Thymus (tissue), 11 donors: ENCODE data around the gene CRIM1. TPM values are rescaled to one million over a fixed set of nuclear protein-coding genes. Genes with fewer than 3 reads are reported as not detected.

Experiments used
- DNase-seq, 9 donors: peaks; one replicate each; pipeline ENCODE4 v3.0.0-alpha.2; 2013; ENCODE audit warnings: low spot score in 9 of 9, low read depth in 6 of 9, missing footprints in 1 of 9
- H3K27ac ChIP-seq, 2 donors: one replicate each; pipeline ENCODE4 v1.5.1; 2013; ENCODE audit warnings: control low read depth in 1 of 2, low read depth in 1 of 2, low read length in 1 of 2, mild to moderate bottlenecking in 1 of 2, moderate library complexity in 1 of 2
- H3K27me3 ChIP-seq, 2 donors: one replicate each; pipeline ENCODE4 v1.5.1; 2013; ENCODE audit warnings: low read length in 1 of 2; ENCODE audit not compliant: control insufficient read depth in 2 of 2, insufficient read depth in 1 of 2
- H3K36me3 ChIP-seq, 2 donors: one replicate each; pipeline ENCODE4 v1.5.1; 2013; ENCODE audit warnings: low read length in 1 of 2, mild to moderate bottlenecking in 1 of 2, moderate library complexity in 1 of 2; ENCODE audit not compliant: control insufficient read depth in 2 of 2, insufficient read depth in 2 of 2
- H3K4me1 ChIP-seq, 2 donors: one replicate each; pipeline ENCODE4 v1.5.1; 2013; ENCODE audit warnings: low read length in 2 of 2; ENCODE audit not compliant: control insufficient read depth in 2 of 2, insufficient read depth in 2 of 2
- H3K4me3 ChIP-seq, 2 donors: one replicate each; pipeline ENCODE4 v1.5.1; 2013; ENCODE audit warnings: low read length in 2 of 2, control low read depth in 1 of 2, mild to moderate bottlenecking in 1 of 2
- H3K9me3 ChIP-seq, 2 donors: one replicate each; pipeline ENCODE4 v1.5.1; 2013; ENCODE audit warnings: low read length in 1 of 2, mild to moderate bottlenecking in 1 of 2; ENCODE audit not compliant: control insufficient read depth in 2 of 2, insufficient read depth in 1 of 2
- WGBS: extraction: QIAGEN DNeasy Blood & Tissue Kit; methylation state at CpG from one replicate; pipeline ENCODE4 v1.1.7; 2013; 5-methylcytosine and 5-hydroxymethylcytosine counted together
- polyA plus RNA-seq: library from polyadenylated mRNA; stranded (reverse); fragments of 200-250 nt; gene quantifications from one replicate; pipeline ENCODE4 v1.2.3, GENCODE V29; 2013
- total RNA-seq: library from RNA; stranded (reverse); fragments of 120-200 nt; gene quantifications from one replicate; pipeline ENCODE4 v1.2.4, GENCODE V29; 2013
- donor health status: healthy.

Gene CRIM1
- total and polyA plus RNA-seq, 2 donors = 9.1 to 24.3 TPM

DNA sequence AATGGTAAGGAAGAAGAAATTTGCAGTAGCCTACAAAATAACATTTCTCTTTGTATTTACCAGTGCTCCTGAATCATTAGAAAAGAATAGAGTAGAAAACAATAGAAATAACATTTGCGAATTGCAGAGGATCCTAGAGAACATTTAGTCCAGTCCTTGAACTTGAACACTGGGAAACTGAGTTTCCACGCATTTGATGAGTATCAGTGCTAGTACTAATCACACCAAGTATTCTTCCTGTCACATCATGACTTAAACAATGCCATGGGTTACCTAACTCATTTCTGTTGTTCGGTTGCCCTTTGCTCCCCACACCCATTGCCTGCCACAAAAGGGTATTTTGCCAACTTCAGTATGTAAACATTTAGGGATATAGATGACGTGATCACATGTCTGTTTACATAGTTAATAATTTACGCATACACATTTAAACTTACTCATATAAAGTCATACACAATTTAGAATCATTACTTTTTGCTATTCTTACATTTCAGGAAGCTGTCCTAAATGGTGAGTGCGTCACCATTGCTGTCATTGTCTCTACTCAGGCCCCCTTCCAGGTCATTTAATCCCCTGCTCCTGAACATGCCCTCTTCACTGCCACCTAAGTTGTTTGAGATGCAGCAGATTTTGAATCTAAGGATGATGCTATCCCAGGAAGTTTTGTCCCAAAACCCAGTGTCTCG lies 42.3 kb downstream of the CRIM1 start:
- Histone ChIP-seq H3K27me3 (no peaks in the 10 kb centered on the region), H3K36me3 (no peaks in the 10 kb centered on the region), H3K9me3 (no peaks in the 10 kb centered on the region), H3K4me3 (no peak overlapping the region), H3K4me1 (no peaks in the 10 kb centered on the region), H3K27ac (no peak overlapping the region)
- DNase-seq = no peak
- WGBS = 97% methylated on average over 7 of the region's 7 CpGs

DNA sequence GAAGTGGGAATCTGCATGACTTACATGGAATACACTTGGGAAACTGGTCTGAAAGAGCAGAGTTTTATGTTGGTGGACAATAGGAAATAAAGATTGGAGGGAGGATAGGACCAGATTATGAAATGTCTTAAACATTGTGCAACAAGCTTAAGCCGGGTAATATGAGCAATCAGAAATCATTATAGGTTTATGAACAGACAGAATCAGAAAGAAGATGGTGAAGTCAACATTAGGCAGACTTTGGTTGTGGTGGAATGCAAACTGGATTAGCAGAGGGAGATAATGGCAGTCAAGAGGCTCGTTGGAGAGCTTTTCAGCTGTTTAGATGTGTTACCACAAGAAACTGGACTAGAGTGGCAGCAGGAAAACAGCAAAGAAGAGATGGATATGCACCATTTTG lies 43.5 kb downstream of the CRIM1 start:
- H3K27me3 ChIP-seq = no peaks in the 10 kb centered on the region
- no peaks in the 10 kb centered on the region for H3K9me3 ChIP-seq
- H3K4me3 ChIP-seq = no peak overlapping the region
- H3K4me1 ChIP-seq = no peaks in the 10 kb centered on the region
- no peak overlapping the region for H3K27ac ChIP-seq
- DNase-seq = no peak
- 93% methylated on average over 2 of the region's 2 CpGs for WGBS
- H3K36me3 ChIP-seq = no peaks in the 10 kb centered on the region

DNA sequence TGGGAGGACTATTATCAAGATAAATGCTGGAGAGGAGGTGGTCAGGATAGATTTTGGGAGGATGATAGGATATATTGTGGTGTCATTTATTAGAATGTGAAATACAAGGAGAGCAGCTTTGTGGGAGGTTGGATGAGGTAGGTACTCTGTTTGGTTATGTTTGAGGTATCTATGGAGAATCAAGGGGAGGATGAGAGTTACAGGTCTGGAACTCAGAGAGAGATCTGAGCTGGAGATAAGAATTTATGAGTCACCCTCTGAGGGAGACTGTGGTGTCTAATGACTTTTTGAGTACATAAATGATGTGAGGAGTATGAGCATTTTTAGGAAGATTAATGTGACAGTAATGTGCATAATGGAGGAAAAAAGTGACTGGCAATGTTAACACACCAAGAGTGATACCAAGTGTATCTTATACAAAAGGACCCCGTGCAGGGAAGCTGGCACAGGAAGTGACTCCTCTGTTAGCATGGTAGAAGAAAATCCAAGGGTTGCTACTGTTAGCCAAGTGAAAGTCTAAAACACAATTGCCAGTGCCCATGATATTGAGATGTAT lies 48.2 kb downstream of the CRIM1 start:
- no peak overlapping the region for H3K27ac ChIP-seq
- H3K27me3 ChIP-seq = no peaks in the 10 kb centered on the region
- no peaks in the 10 kb centered on the region for H3K36me3 ChIP-seq
- H3K4me3 ChIP-seq = no peak overlapping the region
- no peaks in the 10 kb centered on the region for H3K4me1 ChIP-seq
- no peaks in the 10 kb centered on the region for H3K9me3 ChIP-seq
- WGBS = 12% methylated on average over 1 of the region's 1 CpG
- DNase-seq = no peak

DNA sequence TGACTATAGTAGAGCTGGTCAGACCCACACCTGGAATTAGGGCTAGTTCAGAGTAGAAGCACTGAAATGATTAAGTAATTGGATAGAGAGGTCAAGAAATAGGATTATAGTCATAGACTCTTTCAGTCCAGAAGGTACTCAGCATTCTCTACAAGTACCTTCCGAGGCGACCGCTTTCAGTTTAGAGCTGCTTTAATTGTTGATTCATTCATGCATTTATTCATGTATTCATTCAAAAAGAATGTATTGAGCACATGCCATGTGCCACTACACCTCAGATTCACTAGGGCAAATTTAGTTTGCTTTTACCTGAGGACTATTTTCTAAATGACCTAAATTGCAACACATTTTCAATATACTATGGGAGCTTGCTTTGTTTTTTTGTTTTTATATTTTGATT lies 48.7 kb downstream of the CRIM1 start:
- no peak overlapping the region for H3K4me3 ChIP-seq

DNA sequence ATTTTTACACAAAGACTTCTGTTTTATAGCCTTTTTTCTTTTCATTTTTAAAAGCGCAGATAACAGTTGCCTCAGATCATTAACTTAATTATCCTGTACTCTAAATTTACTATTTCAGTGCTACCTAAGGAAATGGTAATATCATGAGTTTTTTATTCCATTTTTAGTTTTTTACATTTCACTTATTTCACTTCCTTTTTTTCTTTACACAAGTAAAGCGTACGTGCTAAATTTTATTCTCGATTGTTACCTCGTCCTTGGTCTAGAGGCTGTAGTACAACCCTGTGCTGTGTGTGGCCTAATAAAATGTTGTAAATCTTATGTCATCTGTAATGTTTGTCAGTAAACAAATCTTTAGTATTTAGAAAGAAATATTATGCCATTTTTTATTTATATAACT lies 49.2 kb downstream of the CRIM1 start:
- 39% methylated on average over 5 of the region's 5 CpGs for WGBS
- no peak for DNase-seq
- no peak overlapping the region for H3K4me3 ChIP-seq
- H3K4me1 ChIP-seq = no peaks in the 10 kb centered on the region
- H3K36me3 ChIP-seq = no peaks in the 10 kb centered on the region
- H3K9me3 ChIP-seq = no peaks in the 10 kb centered on the region
- H3K27me3 ChIP-seq = no peaks in the 10 kb centered on the region
- no peak overlapping the region for H3K27ac ChIP-seq

More for the DNA sequence above, 48.7 kb downstream of the CRIM1 start:
- Histone ChIP-seq H3K4me1 (no peaks in the 10 kb centered on the region), H3K27ac (no peak overlapping the region), H3K36me3 (no peaks in the 10 kb centered on the region), H3K27me3 (no peaks in the 10 kb centered on the region), H3K9me3 (no peaks in the 10 kb centered on the region)
- DNase-seq = no peak
- WGBS = 97% methylated on average over 3 of the region's 3 CpGs

DNA sequence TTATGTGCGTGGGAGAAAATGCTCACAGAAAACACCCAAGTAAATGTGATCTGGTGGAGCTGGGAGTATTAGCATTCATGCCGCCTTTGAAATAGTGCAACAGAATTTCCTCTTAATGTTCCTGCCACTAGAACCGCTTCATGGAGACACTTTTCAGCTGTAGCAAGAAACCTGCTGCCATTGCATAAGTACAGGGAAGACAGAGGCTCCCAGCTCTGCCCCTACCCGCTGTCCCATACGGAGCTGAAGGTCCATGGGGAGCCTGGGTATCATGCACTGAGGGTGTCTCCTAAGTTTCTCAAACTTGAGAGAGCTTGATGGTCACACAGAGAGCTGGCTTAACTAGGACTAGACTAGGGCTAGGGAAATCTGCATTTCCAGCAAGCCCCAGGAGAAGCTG lies 49.6 kb downstream of the CRIM1 start:
- H3K9me3 ChIP-seq = no peaks in the 10 kb centered on the region
- no peak overlapping the region for H3K27ac ChIP-seq
- no peak overlapping the region for H3K4me3 ChIP-seq
- no peak for DNase-seq
- no peaks in the 10 kb centered on the region for H3K4me1 ChIP-seq
- H3K27me3 ChIP-seq = no peaks in the 10 kb centered on the region
- 91% methylated on average over 5 of the region's 5 CpGs for WGBS
- no peaks in the 10 kb centered on the region for H3K36me3 ChIP-seq

DNA sequence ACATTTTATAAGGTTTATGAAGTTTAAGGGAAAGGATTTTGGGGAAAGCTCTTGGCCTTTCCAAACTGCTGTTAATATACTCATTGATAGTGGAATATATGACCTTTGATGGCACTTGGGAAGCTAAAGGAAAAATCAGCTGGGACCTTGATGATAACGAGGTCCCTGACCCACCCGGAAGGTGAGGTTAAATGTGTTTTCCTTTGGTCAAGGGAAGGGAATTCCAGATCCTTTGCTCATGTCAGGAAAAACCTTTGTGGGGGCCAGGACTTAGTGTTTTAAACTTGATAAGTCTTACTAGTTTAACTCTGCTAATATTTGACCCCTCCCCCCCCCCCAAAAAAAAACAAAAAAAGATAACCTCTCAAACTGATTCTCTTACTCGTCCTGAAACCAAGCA lies 50.7 kb downstream of the CRIM1 start:
- H3K4me3 ChIP-seq = no peak overlapping the region
- no peak overlapping the region for H3K27ac ChIP-seq
- H3K36me3 ChIP-seq = no peaks in the 10 kb centered on the region
- H3K9me3 ChIP-seq = no peaks in the 10 kb centered on the region
- no peaks in the 10 kb centered on the region for H3K4me1 ChIP-seq
- H3K27me3 ChIP-seq = no peaks in the 10 kb centered on the region
- 83% methylated on average over 3 of the region's 3 CpGs for WGBS
- no peak for DNase-seq

DNA sequence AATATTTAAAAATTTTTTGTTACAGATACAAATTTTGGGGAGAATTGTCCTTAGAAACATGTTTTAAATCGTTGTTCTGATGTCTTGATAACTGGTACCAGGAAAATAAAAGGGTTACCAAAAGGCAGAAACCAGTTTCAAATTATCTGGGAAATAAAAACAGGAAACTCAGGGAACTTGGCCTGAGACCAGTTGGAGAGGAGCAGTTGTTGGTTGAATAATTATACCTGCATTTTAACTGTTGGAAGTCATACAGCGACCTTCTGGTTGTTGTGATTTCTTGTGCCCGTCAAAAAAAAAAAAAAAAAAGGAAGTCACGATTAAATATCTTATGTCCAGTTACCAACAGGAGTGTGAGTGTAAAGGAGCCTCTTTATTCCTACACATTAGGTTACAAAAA lies 51.8 kb downstream of the CRIM1 start:
- Histone ChIP-seq H3K4me3 (no peak overlapping the region), H3K27me3 (no peaks in the 10 kb centered on the region), H3K27ac (no peak overlapping the region), H3K36me3 (no peaks in the 10 kb centered on the region), H3K9me3 (no peaks in the 10 kb centered on the region), H3K4me1 (no peaks in the 10 kb centered on the region)
- DNase-seq = no peak
- 69% methylated on average over 4 of the region's 4 CpGs for WGBS

DNA sequence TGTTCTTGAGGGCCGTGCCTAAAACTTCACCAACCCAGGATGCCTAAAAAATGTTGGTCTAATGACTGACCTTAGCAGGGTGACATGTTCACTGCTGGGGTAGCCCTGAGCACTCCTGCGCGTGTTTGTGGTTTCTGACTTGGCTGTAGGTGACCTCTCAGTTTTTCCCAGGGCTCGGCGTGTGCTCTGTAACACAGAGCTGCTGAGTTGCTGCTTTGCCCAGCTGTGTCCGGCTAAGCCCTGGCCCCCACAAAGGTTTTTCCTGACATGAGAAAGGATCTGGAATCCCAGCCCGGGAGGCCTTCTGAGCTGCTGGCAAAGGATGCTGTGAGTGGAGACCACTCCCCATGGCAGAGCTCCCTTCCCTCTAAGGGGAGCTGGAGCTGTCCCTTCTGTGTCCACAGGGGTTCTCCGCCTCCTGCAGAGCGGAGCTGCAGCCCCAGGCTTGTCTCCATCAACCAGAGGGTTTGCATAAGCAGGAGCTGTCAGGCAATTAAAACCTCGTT lies 52.7 kb downstream of the CRIM1 start:
- Histone ChIP-seq H3K4me1 (no peaks in the 10 kb centered on the region), H3K27me3 (no peaks in the 10 kb centered on the region), H3K27ac (no peak overlapping the region), H3K4me3 (no peak overlapping the region), H3K9me3 (no peaks in the 10 kb centered on the region), H3K36me3 (no peaks in the 10 kb centered on the region)
- 98% methylated on average over 10 of the region's 10 CpGs for WGBS
- no peak for DNase-seq
